ENCODE data around the gene IGLL1.
"Not testable (repeated sequence)": the region's sequence is repeated elsewhere in the genome, so short reads cannot be mapped to it uniquely, and the experiment has no call there.

IGLL1 gene

GRCh38 chr22:23579870-23580575, at the start of gene IGLL1:
TSS of gene IGLL1 (minus strand) at chr22:23580290. CDS start at chr22:23580190, 100 bp downstream.
- no peak for DNase-seq

- not testable (repeated sequence) for DNase-seq
Measured at GRCh38 chr22:23628056-23628743, 48.1 kb upstream of the IGLL1 start.

GRCh38 chr22:23627401-23628055, 47.4 kb upstream of the IGLL1 start:
- DNase-seq = peak; percentile 57

GRCh38 chr22:23626286-23626975, 46.3 kb upstream of the IGLL1 start:
- DNase-seq = peak; percentile 6

GRCh38 chr22:23622634-23623033, 42.5 kb upstream of the IGLL1 start:
- no peak for DNase-seq

GRCh38 chr22:23621916-23622315, 41.8 kb upstream of the IGLL1 start:
- DNase-seq = not testable (repeated sequence)

- no peak for DNase-seq
Measured at GRCh38 chr22:23621082-23621780, 41.1 kb upstream of the IGLL1 start.

- DNase-seq = no peak
Measured at GRCh38 chr22:23613193-23613972, 33.3 kb upstream of the IGLL1 start.

- no peak for DNase-seq
Measured at GRCh38 chr22:23609983-23610781, 30.1 kb upstream of the IGLL1 start.

GRCh38 chr22:23608583-23608982, 28.5 kb upstream of the IGLL1 start:
- DNase-seq = no peak

GRCh38 chr22:23606204-23607131, 26.4 kb upstream of the IGLL1 start:
- DNase-seq = no peak

- no peak for DNase-seq
Measured at GRCh38 chr22:23604939-23605712, 25.0 kb upstream of the IGLL1 start.

GRCh38 chr22:23603266-23603665, 23.2 kb upstream of the IGLL1 start:
- DNase-seq = no peak

GRCh38 chr22:23598805-23599518, 18.9 kb upstream of the IGLL1 start:
- DNase-seq = no peak

- not testable (repeated sequence) for DNase-seq
Measured at GRCh38 chr22:23597576-23598268, 17.6 kb upstream of the IGLL1 start.

- not testable (repeated sequence) for DNase-seq
Measured at GRCh38 chr22:23595904-23596303, 15.8 kb upstream of the IGLL1 start.

GRCh38 chr22:23591846-23592245, 11.8 kb upstream of the IGLL1 start:
- DNase-seq = no peak

Data from NCI-H69 (cell line).